GM12872 (cell line): ENCODE data around the gene RWDD2A.

Source experiments
- CTCF ChIP-seq: IDR thresholded peaks from 3 replicates; pipeline ENCODE4 v1.5.1; 2011; ENCODE audit warnings: low read depth, mild to moderate bottlenecking, low read length, moderate library complexity; ENCODE audit not compliant: insufficient read depth

The RWDD2A gene

GRCh38 chr6:83168556-83168955, 24.6 kb upstream of the RWDD2A start:
- no peak for TF ChIP-seq CTCF

DNA sequence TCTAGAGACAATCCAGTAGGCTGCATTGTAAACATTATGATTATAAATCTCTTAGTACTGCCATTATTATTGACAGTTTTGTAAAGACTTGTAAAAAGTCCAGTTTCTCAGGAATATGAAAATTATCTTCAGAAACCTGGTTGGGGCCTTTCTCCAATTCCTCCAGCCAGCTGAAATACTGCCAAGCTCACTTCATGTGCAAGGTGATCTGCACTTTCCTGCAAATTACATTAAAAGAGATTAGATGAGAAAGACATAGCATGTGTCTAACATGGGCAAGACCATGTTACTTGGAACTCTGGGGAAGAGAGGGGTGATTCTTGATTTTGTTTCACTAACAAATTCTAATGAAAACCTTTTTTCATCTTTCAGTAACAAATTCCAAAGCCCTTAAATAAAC, 24.1 kb upstream of the RWDD2A start:
- no peak for TF ChIP-seq CTCF

GRCh38 chr6:83169511-83169910, 23.6 kb upstream of the RWDD2A start:
- TF ChIP-seq CTCF = no peak

DNA sequence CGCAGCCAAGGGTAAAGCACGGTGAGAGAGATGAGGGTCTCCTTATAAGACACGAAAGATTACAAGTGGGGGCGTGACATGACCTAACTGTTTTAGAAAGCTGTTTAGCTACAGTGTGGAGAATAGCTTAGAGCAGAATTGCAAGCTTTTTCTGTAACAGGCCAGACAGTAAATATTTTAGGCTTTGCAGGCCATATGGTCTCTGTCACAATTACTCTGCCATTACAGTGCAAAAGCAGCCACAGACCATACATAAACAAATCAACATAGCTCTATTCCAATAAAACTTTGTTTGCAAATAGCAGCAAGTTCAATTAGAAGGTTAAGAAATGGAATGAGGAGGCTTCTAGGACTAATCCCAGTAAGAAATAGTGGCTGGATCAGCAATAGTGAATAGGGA, 16.9 kb upstream of the RWDD2A start:
- no peak for TF ChIP-seq CTCF

DNA sequence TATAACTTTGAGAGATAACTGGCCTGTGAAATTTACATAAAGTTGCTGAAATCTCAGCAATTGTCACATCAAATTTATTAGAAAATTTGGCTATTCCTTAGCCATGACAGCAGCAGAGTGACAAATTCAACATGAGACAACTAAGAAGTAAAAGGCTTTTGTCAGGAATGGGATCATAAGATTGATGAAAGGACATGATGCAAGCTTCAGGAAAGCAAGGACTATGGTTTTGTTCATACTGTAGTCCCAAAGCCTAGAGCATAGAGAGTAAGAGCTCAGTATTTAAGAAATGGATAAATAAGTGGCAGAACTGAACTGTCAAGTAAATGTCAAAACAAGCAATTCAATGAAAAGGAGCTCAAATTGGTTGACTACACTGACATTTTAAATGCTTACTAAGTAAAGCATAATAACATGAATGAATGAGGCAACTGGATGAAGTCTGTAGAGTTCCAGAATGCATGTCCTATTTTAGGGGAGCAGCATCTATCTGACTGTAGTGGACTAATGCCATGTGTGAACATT, 12.7 kb upstream of the RWDD2A start:
- TF ChIP-seq CTCF = no peak

- no peak for TF ChIP-seq CTCF
These were observed 11.0 kb upstream of the RWDD2A start for GRCh38 chr6:83182114-83182513.

GRCh38 chr6:83183082-83183828, 9.9 kb upstream of the RWDD2A start:
- TF ChIP-seq CTCF = no peak
